Measurements from ENCODE around the gene JPT1.
A peak's percentile ranks its signal among the peaks of the same experiment; 100 is the strongest.

JPT1 gene

DNA sequence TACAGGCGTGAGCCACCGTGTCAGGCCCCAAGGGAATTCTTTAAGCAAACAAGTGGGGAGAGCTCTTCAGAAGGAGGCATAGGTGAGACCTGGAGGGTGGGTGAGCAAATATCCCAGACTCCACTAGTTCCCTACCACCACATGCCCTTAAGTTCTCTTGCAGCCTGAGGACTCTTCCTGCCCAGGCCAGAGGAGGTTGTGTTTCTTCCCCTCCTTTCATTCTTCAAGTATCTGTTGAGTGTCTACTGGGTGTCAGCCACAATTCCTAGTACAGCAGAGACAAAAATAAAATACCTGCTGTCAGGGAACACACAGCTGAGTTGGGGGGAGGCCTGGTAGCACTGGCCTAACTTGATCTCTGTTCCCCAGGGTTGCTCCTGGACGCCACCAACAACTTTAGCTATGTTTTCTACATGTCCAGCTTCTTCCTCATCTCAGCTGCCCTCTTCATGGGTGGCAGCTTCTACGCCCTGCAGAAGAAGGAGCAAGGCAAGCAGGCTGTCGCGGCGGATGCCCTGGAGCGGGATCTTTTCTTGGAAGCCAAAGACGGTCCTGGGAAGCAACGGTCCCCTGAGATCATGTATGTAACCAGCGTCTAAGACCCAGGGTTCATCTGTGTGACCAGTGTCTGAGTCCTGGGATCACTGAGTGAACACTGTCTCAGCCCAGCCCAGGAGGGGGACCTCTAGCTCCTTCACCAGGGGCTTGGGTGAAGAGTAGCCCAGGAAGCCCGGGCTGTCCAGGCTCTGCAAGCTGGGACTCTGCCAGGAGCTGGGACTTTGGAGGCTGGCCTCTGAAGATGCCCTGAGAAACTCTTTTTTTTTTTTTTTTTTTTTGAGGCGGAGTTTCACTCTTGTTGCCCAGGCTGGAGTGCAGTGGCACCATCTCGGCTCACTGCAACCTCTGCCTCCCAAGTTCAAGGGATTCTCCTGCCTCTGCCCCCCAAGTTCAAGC, 50.4 kb downstream of the JPT1 start:
- H3K36me3 Mint-ChIP-seq (ENCODE audit: insufficient read depth) = no peaks in the 10 kb centered on the region
- H3K27ac Mint-ChIP-seq (ENCODE audit: low read depth) = no peak overlapping the region
- no peaks in the 10 kb centered on the region for H3K27me3 Mint-ChIP-seq
- no peak overlapping the region for H3K4me3 Mint-ChIP-seq
- H3K9me3 Mint-ChIP-seq = no peaks in the 10 kb centered on the region
- peaks cover 1% of the 10 kb centered on the region for H3K4me1 Mint-ChIP-seq
- no peak for DNase-seq (ENCODE audit: low spot score in 2 of 2)
- ATAC-seq (replicated peaks; ENCODE audit: extremely low read depth, poor library complexity, severe bottlenecking) = no peak

- Mint-ChIP-seq H3K27ac (ENCODE audit: low read depth) (no peak overlapping the region), H3K4me3 (no peak overlapping the region), H3K36me3 (ENCODE audit: insufficient read depth) (no peaks in the 10 kb centered on the region), H3K27me3 (no peaks in the 10 kb centered on the region), H3K9me3 (no peaks in the 10 kb centered on the region), H3K4me1 (no peaks in the 10 kb centered on the region)
- DNase-seq (ENCODE audit: low spot score in 2 of 2) (no peak), ATAC-seq (replicated peaks; ENCODE audit: extremely low read depth, poor library complexity, severe bottlenecking) (no peak)
Measured at GRCh38 chr17:75102385-75102821, 51.9 kb downstream of the JPT1 start.

- Mint-ChIP-seq H3K27me3 (no peaks in the 10 kb centered on the region), H3K27ac (ENCODE audit: low read depth) (no peak overlapping the region), H3K4me3 (no peak overlapping the region), H3K9me3 (no peaks in the 10 kb centered on the region), H3K36me3 (ENCODE audit: insufficient read depth) (no peaks in the 10 kb centered on the region), H3K4me1 (no peaks in the 10 kb centered on the region)
- DNase-seq (ENCODE audit: low spot score in 2 of 2) = no peak
- no peak for ATAC-seq (replicated peaks; ENCODE audit: extremely low read depth, poor library complexity, severe bottlenecking)
Measured at GRCh38 chr17:75099881-75100595, 54.3 kb downstream of the JPT1 start.

DNA sequence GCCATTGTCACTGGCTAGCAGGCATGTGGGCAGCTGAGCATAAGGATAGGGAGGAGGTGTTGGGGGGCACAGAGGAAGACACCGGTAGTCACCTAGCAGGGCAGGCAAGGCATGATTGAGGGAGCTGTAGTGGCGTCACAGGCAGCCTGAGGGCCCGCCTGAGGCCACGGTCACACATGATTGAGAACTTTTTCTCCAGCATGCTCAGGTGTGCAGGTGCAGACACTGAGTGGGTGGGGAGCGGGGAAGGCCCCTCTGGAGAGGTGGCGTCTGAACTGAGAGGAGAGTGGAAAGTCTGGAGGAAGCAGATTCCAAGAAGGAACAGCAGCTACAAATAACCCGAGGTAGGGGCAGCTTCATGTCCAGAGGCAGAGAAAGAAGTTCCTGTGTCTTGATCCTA, 55.5 kb downstream of the JPT1 start:
- Mint-ChIP-seq H3K9me3 (no peaks in the 10 kb centered on the region), H3K4me3 (no peak overlapping the region), H3K27ac (ENCODE audit: low read depth) (no peak overlapping the region), H3K4me1 (no peaks in the 10 kb centered on the region), H3K36me3 (ENCODE audit: insufficient read depth) (peaks cover 2% of the 10 kb centered on the region), H3K27me3 (no peaks in the 10 kb centered on the region)
- no peak for ATAC-seq (replicated peaks; ENCODE audit: extremely low read depth, poor library complexity, severe bottlenecking)
- no peak for DNase-seq (ENCODE audit: low spot score in 2 of 2)

- Mint-ChIP-seq H3K4me1 (no peaks in the 10 kb centered on the region), H3K36me3 (ENCODE audit: insufficient read depth) (peaks cover 2% of the 10 kb centered on the region), H3K27ac (ENCODE audit: low read depth) (no peak overlapping the region), H3K27me3 (no peaks in the 10 kb centered on the region), H3K4me3 (no peak overlapping the region), H3K9me3 (no peaks in the 10 kb centered on the region)
- no peak for DNase-seq (ENCODE audit: low spot score in 2 of 2)
- no peak for ATAC-seq (replicated peaks; ENCODE audit: extremely low read depth, poor library complexity, severe bottlenecking)
Measured at GRCh38 chr17:75097865-75098264, 56.4 kb downstream of the JPT1 start.

DNA sequence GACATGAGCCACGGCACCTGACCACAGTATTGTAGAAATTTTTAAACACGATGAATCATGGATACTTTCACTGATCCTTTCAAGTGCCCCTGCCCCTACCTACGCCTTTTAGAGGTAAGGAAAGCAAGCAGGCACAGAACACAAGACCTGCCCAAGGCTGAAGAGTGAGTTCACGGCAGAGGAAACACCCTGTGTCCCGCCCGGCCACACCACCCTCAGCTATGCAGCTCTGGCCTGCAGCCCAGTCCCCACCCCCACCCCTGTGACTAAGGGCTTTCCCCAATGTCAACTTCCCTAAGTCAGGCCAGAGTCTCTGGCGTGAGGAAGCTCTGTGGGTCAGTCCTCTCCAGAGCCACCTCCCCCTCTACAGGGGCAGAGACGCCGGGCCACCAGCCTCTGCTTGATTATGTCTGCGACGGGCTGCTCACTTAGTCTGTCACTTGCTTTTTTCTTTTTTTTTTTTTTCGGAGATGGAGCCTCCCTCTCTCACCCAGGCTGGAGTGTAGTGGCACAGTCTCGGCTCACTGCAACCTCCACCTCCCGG, 58.2 kb downstream of the JPT1 start:
- Mint-ChIP-seq H3K27me3 (no peaks in the 10 kb centered on the region), H3K4me1 (peaks cover 11% of the 10 kb centered on the region), H3K9me3 (no peaks in the 10 kb centered on the region), H3K36me3 (ENCODE audit: insufficient read depth) (peaks cover 2% of the 10 kb centered on the region), H3K27ac (ENCODE audit: low read depth) (no peak overlapping the region), H3K4me3 (no peak overlapping the region)
- DNase-seq (ENCODE audit: low spot score in 2 of 2) (no peak), ATAC-seq (replicated peaks; ENCODE audit: extremely low read depth, poor library complexity, severe bottlenecking) (no peak)

GRCh38 chr17:75094871-75095399, 59.4 kb downstream of the JPT1 start:
- peaks cover 2% of the 10 kb centered on the region for H3K36me3 Mint-ChIP-seq (ENCODE audit: insufficient read depth)
- H3K4me1 Mint-ChIP-seq = peaks cover 15% of the 10 kb centered on the region
- no peaks in the 10 kb centered on the region for H3K27me3 Mint-ChIP-seq
- no peak overlapping the region for H3K4me3 Mint-ChIP-seq
- ATAC-seq (replicated peaks; ENCODE audit: extremely low read depth, poor library complexity, severe bottlenecking) = no peak
- no peaks in the 10 kb centered on the region for H3K9me3 Mint-ChIP-seq
- no peak overlapping the region for H3K27ac Mint-ChIP-seq (ENCODE audit: low read depth)
- DNase-seq (ENCODE audit: low spot score in 2 of 2) = no peak

DNA sequence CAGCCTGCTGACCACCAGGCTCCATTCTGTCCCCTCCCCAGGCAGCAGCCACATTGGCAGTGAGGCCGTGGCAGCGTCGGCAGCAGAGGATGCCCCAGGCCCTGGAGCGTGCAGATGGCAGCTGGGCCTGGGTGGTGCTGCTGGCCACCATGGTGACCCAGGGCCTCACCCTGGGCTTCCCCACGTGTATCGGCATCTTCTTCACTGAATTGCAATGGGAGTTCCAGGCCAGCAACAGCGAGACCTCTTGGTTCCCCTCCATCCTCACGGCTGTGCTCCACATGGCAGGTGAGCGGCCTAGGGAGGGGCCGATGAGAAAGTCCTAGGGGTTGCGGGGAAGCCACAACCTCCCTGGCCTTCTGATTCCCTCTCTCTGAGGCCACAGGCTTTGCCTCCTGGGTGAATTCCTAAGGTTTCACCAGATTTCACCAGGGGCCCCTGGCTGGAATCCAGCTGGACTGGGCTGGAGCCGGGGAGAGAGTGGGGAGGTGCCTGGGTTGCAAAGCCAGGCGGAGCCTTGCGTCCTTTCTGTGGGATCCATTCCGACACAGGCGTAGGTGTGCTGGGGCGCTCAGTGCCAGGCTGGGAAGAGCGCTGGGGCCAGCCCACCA, 60.7 kb downstream of the JPT1 start:
- Mint-ChIP-seq H3K9me3 (no peaks in the 10 kb centered on the region), H3K27me3 (no peaks in the 10 kb centered on the region), H3K4me3 (no peak overlapping the region), H3K4me1 (peaks cover 19% of the 10 kb centered on the region), H3K27ac (ENCODE audit: low read depth) (no peak overlapping the region), H3K36me3 (ENCODE audit: insufficient read depth) (peaks cover 2% of the 10 kb centered on the region)
- ATAC-seq (replicated peaks; ENCODE audit: extremely low read depth, poor library complexity, severe bottlenecking) (no peak), DNase-seq (ENCODE audit: low spot score in 2 of 2) (no peak)

DNA sequence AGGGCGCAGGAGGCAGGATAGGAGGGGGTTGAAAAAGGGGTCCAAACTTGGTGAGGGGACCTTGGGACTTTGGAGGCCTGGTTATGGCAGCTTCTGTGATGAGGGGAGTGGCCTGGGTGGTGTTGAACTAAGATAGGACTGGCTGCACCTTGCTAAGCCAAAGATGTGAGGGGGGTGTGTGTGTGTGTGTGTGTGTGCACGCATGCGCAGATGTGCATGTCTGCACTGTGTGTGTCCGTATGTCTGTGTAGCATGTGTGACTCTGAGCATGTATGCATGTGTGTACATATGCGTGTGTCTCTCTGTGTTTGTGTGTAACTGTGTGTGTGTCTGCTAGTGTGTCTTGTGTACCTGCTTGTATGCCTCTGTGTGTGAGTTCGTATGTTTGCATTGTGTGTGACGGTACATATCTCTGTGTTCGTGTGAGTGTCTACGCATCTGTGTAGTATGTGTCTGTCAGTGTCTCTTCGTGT, 62.4 kb downstream of the JPT1 start:
- Mint-ChIP-seq H3K27me3 (no peaks in the 10 kb centered on the region), H3K9me3 (no peaks in the 10 kb centered on the region), H3K27ac (ENCODE audit: low read depth) (no peak overlapping the region), H3K4me1 (peaks cover 19% of the 10 kb centered on the region), H3K4me3 (no peak overlapping the region), H3K36me3 (ENCODE audit: insufficient read depth) (peaks cover 2% of the 10 kb centered on the region)
- DNase-seq (ENCODE audit: low spot score in 2 of 2) (no peak), ATAC-seq (replicated peaks; ENCODE audit: extremely low read depth, poor library complexity, severe bottlenecking) (no peak)

DNA sequence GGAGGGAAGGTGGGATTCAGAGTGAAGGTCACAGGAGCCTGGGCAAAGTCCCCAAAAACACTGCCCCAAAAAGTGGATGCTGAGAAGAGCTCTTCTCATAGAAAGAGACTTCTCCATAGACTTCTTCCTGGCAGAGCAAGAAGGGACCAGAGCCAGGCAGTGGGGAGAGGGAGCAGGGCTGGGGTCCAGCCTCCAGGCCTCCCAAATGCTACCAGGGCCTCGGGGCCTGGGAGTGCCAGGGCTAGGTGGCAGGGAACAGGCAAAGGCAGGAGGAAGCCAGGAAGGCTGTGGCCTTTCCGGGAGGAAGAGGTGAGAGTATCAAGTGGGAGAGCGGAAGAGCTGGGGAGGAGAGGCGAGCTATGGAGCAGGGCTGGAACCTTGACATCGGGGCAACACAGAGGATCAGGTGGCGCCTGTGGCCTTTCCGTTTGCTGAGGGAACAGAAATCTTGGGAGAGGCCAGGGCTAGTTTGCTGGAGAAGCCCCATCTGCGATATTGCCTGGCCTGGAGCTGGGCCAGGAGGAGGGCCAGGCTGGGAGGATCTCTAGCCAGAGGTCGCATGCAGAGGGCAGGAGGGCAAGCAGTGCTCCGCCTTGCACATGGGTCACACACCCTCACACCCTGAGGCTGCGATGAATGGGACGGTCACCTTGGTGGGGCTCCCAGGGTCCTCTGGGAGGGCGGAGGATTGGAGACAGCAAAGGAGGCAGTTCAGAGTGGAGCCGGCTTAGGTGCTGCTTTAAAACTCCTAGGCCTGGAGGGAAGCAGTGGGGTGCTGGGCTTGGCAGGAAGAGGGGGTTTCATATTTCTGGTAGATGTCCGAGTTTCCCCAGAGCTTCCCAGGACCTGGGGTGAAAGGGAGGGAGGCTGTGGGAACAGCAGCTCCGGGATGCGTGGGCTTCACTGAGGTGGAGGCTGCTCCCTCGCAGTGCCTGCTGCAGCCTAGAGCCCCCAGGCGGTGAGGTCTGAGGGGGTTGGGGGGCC, 63.1 kb downstream of the JPT1 start:
- peaks cover 2% of the 10 kb centered on the region for H3K36me3 Mint-ChIP-seq (ENCODE audit: insufficient read depth)
- H3K4me1 Mint-ChIP-seq = peaks cover 19% of the 10 kb centered on the region
- no peaks in the 10 kb centered on the region for H3K27me3 Mint-ChIP-seq
- H3K27ac Mint-ChIP-seq (ENCODE audit: low read depth) = peak overlapping the region; percentile 76
- no peaks in the 10 kb centered on the region for H3K9me3 Mint-ChIP-seq
- DNase-seq (ENCODE audit: low spot score in 2 of 2) (no peak), ATAC-seq (replicated peaks; ENCODE audit: extremely low read depth, poor library complexity, severe bottlenecking) (no peak)
- H3K4me3 Mint-ChIP-seq = no peak overlapping the region

DNA sequence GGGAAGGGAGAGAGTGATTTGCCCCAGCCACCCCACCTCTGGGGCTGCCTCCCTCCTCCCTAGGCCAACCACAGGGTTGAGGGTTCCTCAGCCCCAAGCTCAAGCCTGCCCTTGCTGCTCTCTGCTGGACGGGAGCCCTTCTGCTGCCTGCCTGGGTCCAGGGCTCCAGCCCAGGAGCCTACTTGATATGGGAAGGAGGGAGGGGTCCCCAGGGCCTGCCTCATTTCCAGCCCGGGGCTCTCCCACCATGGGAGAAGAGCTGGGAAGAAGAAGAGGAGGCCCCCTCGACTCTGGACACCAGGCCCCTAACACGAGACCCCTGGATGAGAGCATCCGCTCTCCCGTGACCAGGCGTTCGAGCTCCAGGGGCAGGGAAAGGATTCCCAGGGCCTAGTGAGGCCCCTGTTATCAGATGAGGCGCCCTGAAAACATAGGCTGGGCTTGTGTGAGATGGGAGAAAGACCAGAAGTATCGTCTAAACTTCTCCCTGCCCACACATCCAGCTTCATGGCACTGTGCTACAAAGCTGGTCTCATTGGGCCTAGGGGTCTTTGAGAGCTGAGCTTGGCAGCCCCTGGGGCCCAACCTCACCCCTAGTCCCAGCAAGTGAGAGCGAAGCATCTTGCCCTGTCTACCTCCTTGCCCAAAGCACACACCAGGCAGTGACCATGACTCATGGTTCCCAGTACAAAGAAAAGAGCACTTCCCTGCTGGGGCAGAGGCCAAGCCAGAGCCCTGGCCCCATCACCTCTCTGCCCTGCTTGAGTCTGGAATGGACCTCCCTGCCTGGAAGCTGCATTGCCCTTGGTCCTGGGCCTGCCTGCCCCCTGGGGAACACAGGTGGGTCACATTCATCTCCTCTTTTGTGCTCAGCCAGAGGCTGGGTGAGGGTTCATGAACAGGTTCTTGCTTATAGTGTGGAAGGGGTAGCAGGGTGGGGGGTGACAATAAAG, 65.6 kb downstream of the JPT1 start:
- ATAC-seq (replicated peaks; ENCODE audit: extremely low read depth, poor library complexity, severe bottlenecking) = no peak
- no peaks in the 10 kb centered on the region for H3K36me3 Mint-ChIP-seq (ENCODE audit: insufficient read depth)

More for the DNA sequence above, 65.6 kb downstream of the JPT1 start:
- Mint-ChIP-seq H3K9me3 (no peaks in the 10 kb centered on the region), H3K27me3 (no peaks in the 10 kb centered on the region), H3K4me3 (peak overlapping the region; percentile 41), H3K4me1 (peaks cover 23% of the 10 kb centered on the region), H3K27ac (ENCODE audit: low read depth) (peak overlapping the region; percentile 41)
- DNase-seq (ENCODE audit: low spot score in 2 of 2) = no peak

Measured in central memory CD8-positive, alpha-beta T cell (primary cell).